DOHH2 (cell line): ENCODE data around the gene SEC62.
"Not testable (repeated sequence)": the region's sequence is repeated elsewhere in the genome, so short reads cannot be mapped to it uniquely, and the experiment has no call there.

ENCODE experiments used
- H3F3A ChIP-seq: fragments of 200-600 bp; sonication (generic), shearing (Covaris generic); 2 replicates; pipeline ENCODE4 v1.6.0; 2016; ENCODE audit warnings: antibody characterized with exemption, mild to moderate bottlenecking; ENCODE audit not compliant: control insufficient read depth, insufficient read depth
- H3K27ac ChIP-seq: fragments of 200-600 bp; sonication (generic); 2 replicates; pipeline ENCODE4 v1.5.1; 2014; ENCODE audit warnings: low read depth, mild to moderate bottlenecking, low read length, moderate library complexity
- H3K27me3 ChIP-seq: fragments of 200-600 bp; sonication (generic); 2 replicates; pipeline ENCODE4 v1.6.1; 2014; ENCODE audit warnings: mild to moderate bottlenecking, low read length, mixed read lengths; ENCODE audit not compliant: control insufficient read depth
- H3K36me3 ChIP-seq: fragments of 200-600 bp; sonication (generic); 2 replicates; pipeline ENCODE4 v1.6.1; 2014; ENCODE audit warnings: mild to moderate bottlenecking, low read length, moderate library complexity, mixed read lengths; ENCODE audit not compliant: control insufficient read depth
- H3K4me1 ChIP-seq: fragments of 200-600 bp; sonication (generic); 2 replicates; pipeline ENCODE4 v1.6.1; 2014; ENCODE audit warnings: mild to moderate bottlenecking, low read length, mixed read lengths; ENCODE audit not compliant: control insufficient read depth
- H3K4me2 ChIP-seq: fragments of 200-600 bp; sonication (generic); 2 replicates; pipeline ENCODE4 v1.6.0; 2014; ENCODE audit warnings: mild to moderate bottlenecking, low read length, moderate library complexity
- H3K4me3 ChIP-seq: fragments of 200-600 bp; sonication (generic); 2 replicates; pipeline ENCODE4 v1.5.1; 2014; ENCODE audit warnings: mild to moderate bottlenecking, low read length, mixed read lengths
- H3K79me2 ChIP-seq: fragments of 200-600 bp; sonication (generic); 2 replicates; pipeline ENCODE4 v1.6.1; 2014; ENCODE audit warnings: mild to moderate bottlenecking, low read length, mixed read lengths; ENCODE audit not compliant: control insufficient read depth
- H3K9me2 ChIP-seq: fragments of 200-600 bp; sonication (generic); replicated peaks from 2 replicates; pipeline ENCODE4 v1.6.1; 2014; ENCODE audit warnings: mild to moderate bottlenecking, low read length, mixed read lengths; ENCODE audit not compliant: control insufficient read depth
- H3K9me3 ChIP-seq: fragments of 200-600 bp; sonication (generic); 2 replicates; pipeline ENCODE4 v1.6.1; 2014; ENCODE audit warnings: antibody characterized with exemption, low read length, mixed read lengths; ENCODE audit not compliant: control insufficient read depth, insufficient read depth
- H4K20me1 ChIP-seq: fragments of 200-600 bp; sonication (generic); 2 replicates; pipeline ENCODE4 v1.6.0; 2014; ENCODE audit warnings: low read depth, mild to moderate bottlenecking, antibody characterized with exemption, low read length, moderate library complexity; ENCODE audit not compliant: control insufficient read depth, insufficient read depth
- EZH2phosphoT487 ChIP-seq: fragments of 200-600 bp; sonication (generic); IDR thresholded peaks from 2 replicates; pipeline ENCODE4 v1.6.1; 2017; ENCODE audit warnings: borderline replicate concordance, mild to moderate bottlenecking, antibody characterized with exemption, low read length, moderate library complexity, mixed read lengths
- TF ChIP-seq, protein P1 (sequence below): fragments of 200-600 bp; sonication (generic); IDR thresholded peaks from one replicate; pipeline ENCODE4 v1.5.1; 2014; ENCODE audit warnings: antibody characterized with exemption, mild to moderate bottlenecking, low read depth, low read length; ENCODE audit not compliant: poor library complexity, severe bottlenecking

The SEC62 gene

DNA sequence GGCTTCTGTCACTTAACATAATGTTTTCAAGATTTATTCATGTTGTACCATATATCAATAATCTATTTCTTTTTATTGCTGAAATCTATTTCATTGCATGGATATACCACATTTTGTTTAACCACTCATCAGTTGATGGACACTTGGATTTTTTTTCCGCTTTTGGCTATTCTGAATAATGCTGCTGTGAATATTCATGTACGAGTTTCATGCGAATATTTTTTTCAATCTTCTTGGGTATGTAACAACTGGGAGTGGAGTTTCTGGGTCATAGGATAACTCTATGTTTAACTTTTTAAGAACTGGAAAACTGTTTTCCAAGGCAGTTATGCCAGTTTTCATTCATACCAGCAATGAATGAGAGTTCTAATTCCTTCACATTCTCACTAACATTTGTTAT lies 49.5 kb downstream of the SEC62 start:
- H3K79me2 ChIP-seq = no peaks in the 10 kb centered on the region
- H3F3A ChIP-seq = 0 out of 2 replicates have a peak, but pooled peaks cover 2% of the 10 kb centered on the region
- no peaks in the 10 kb centered on the region for H4K20me1 ChIP-seq
- no peaks in the 10 kb centered on the region for H3K9me2 ChIP-seq
- no peak overlapping the region for H3K4me3 ChIP-seq
- H3K27me3 ChIP-seq = no peaks in the 10 kb centered on the region
- H3K36me3 ChIP-seq = no peaks in the 10 kb centered on the region
- no peak overlapping the region for H3K4me2 ChIP-seq
- no peaks in the 10 kb centered on the region for H3K4me1 ChIP-seq
- TF ChIP-seq, protein P1, sequence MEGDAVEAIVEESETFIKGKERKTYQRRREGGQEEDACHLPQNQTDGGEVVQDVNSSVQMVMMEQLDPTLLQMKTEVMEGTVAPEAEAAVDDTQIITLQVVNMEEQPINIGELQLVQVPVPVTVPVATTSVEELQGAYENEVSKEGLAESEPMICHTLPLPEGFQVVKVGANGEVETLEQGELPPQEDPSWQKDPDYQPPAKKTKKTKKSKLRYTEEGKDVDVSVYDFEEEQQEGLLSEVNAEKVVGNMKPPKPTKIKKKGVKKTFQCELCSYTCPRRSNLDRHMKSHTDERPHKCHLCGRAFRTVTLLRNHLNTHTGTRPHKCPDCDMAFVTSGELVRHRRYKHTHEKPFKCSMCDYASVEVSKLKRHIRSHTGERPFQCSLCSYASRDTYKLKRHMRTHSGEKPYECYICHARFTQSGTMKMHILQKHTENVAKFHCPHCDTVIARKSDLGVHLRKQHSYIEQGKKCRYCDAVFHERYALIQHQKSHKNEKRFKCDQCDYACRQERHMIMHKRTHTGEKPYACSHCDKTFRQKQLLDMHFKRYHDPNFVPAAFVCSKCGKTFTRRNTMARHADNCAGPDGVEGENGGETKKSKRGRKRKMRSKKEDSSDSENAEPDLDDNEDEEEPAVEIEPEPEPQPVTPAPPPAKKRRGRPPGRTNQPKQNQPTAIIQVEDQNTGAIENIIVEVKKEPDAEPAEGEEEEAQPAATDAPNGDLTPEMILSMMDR = no peak
- TF ChIP-seq EZH2phosphoT487 = no peak
- H3K27ac ChIP-seq = no peak overlapping the region
- no peaks in the 10 kb centered on the region for H3K9me3 ChIP-seq

DNA sequence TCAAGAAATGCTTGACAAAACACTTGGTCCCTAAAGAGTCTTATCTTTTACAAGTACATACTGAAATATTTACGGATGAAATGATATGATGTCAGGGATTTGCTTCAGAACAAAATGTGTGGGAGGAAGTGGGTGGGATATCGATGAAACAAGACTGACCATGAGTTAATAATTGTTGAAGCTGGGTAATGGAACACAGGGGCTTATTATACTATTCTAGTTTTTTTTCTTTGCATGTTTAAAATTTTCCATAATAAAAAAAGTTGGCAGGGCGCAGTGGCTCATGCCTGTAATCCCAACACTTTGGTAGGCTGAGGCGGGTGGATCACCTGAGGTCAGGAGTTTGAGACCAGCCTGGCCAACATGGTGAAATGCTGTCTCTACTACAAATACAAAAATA lies 52.7 kb downstream of the SEC62 start:
- not testable (repeated sequence) for H4K20me1 ChIP-seq, H3K4me2 ChIP-seq, H3K9me3 ChIP-seq, H3F3A ChIP-seq, H3K79me2 ChIP-seq, H3K4me3 ChIP-seq, H3K36me3 ChIP-seq, H3K27me3 ChIP-seq, H3K27ac ChIP-seq, H3K9me2 ChIP-seq, H3K4me1 ChIP-seq

DNA sequence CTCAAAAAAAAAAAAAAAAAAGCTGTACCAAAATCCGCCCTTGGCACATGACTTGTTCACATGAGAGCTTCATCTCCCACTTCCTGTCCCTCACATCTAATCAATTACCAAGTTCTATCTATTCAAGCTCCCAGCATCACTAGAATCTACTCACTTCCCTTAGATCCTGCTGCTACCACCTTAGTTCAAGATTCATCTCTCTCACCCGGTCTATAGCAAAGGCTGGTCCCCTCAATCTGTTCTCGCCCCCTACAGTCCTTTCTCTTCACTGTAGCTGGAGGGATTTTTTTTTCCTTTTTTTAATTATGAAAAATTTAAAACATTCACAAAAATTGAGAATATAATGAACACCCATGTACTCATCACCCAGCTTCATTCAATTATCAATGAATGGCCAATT lies 54.5 kb downstream of the SEC62 start:
- no peaks in the 10 kb centered on the region for H3K27me3 ChIP-seq
- H3K9me2 ChIP-seq = no peaks in the 10 kb centered on the region
- H3K9me3 ChIP-seq = no peaks in the 10 kb centered on the region
- H3K79me2 ChIP-seq = no peaks in the 10 kb centered on the region
- H3K27ac ChIP-seq = no peak overlapping the region
- no peak overlapping the region for H3K4me3 ChIP-seq
- H3K4me1 ChIP-seq = no peaks in the 10 kb centered on the region
- no peaks in the 10 kb centered on the region for H4K20me1 ChIP-seq
- no peaks in the 10 kb centered on the region for H3K36me3 ChIP-seq
- no peak overlapping the region for H3K4me2 ChIP-seq
- H3F3A ChIP-seq = 0 out of 2 replicates have a peak, but pooled peaks cover 2% of the 10 kb centered on the region
- TF ChIP-seq, protein P1 = peak; percentile 48
- no peak for TF ChIP-seq EZH2phosphoT487

DNA sequence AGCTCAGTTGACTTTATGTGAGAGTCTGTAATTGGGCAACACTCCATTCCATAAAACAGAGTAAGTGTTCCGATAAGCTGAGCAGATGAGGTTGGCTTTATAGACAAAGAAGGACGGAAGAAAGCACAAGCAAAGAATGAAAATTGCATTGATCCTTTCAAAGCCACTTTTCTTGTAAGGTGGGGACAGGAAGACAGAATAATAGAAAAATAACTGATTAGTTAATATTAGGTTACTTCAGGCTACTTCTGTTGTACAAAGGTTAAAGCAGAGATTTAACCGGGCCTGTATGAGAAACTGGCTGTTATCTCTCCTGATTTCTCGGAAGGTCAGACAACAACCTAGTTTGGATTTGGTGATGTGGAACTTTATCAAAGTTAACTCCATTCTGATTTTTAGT lies 55.7 kb downstream of the SEC62 start:
- no peak overlapping the region for H3K4me2 ChIP-seq

More for the DNA sequence above, 55.7 kb downstream of the SEC62 start:
- Histone ChIP-seq H3K79me2 (no peaks in the 10 kb centered on the region), H3K27me3 (no peaks in the 10 kb centered on the region), H3K27ac (no peak overlapping the region), H3K9me2 (no peaks in the 10 kb centered on the region), H3K4me3 (no peak overlapping the region), H3K36me3 (no peaks in the 10 kb centered on the region), H3K9me3 (no peaks in the 10 kb centered on the region), H3K4me1 (no peaks in the 10 kb centered on the region), H4K20me1 (no peaks in the 10 kb centered on the region), H3F3A (0 out of 2 replicates have a peak, but pooled peaks cover 2% of the 10 kb centered on the region)
- TF ChIP-seq EZH2phosphoT487 = no peak
- TF ChIP-seq, protein P1 = no peak
